H1 (cell line): Measurements from ENCODE around the gene PTPRT. TPM values are rescaled to one million over a fixed set of nuclear protein-coding genes. Genes with fewer than 3 reads are reported as not detected.

Source experiments
- CTCF ChIA-PET: fragments of 300-600 bp; sonication (Branson Sonifier 250); formaldehyde crosslinking; loops from one replicate; lab custom pipeline; 2021; ENCODE audit not compliant: partially characterized antibody; lab: Charles Lee
- POLR2A ChIA-PET: fragments of 300-600 bp; sonication (Branson Sonifier 250); formaldehyde crosslinking; loops from one replicate; lab custom pipeline; 2021; ENCODE audit warnings: inconsistent platforms; ENCODE audit not compliant: partially characterized antibody; lab: Charles Lee
- DNase-seq, 2 experiments: peaks; one replicate each; pipeline versions ENCODE4 v3.0.0 to v3.0.0-alpha.2; 2010 to 2022; ENCODE audit warnings: low spot score in 2 of 2, low read depth in 1 of 2, mixed read lengths in 1 of 2
- FAIRE-seq: peaks from 2 replicates; lab custom pipeline; 2011; peaks lifted over from hg19 to GRCh38; lab: Jason Lieb, UNC
- H2AFZ ChIP-seq: 2 replicates; pipeline ENCODE4 v1.8.1; 2012; ENCODE audit warnings: low read length, inconsistent platforms
- H2AK5ac ChIP-seq: 2 replicates; pipeline ENCODE4 v1.6.1; 2013; ENCODE audit warnings: low read depth, low read length
- H2BK120ac ChIP-seq: replicated peaks from 2 replicates; pipeline ENCODE3; 2013; ENCODE audit warnings: low read depth, low read length, inconsistent platforms
- H2BK12ac ChIP-seq: 2 replicates; pipeline ENCODE4 v1.6.1; 2013; ENCODE audit warnings: low read depth, low read length
- H2BK15ac ChIP-seq: 2 replicates; pipeline ENCODE4 v1.6.1; 2013; ENCODE audit warnings: low read length
- H2BK20ac ChIP-seq: 2 replicates; pipeline ENCODE4 v1.6.1; 2013; ENCODE audit warnings: low read length
- H2BK5ac ChIP-seq: 2 replicates; pipeline ENCODE4 v1.6.1; 2013; ENCODE audit warnings: low read depth, low read length
- H3K14ac ChIP-seq: 2 replicates; pipeline ENCODE4 v1.6.1; 2013; ENCODE audit warnings: inconsistent platforms; ENCODE audit not compliant: insufficient read length
- H3K18ac ChIP-seq: 2 replicates; pipeline ENCODE4 v1.6.1; 2013; ENCODE audit warnings: low read length; ENCODE audit errors: extremely low read depth
- H3K23ac ChIP-seq: 2 replicates; pipeline ENCODE4 v1.6.1; 2013; ENCODE audit warnings: inconsistent platforms; ENCODE audit not compliant: insufficient read length
- H3K23me2 ChIP-seq: 2 replicates; pipeline ENCODE4 v1.6.1; 2013; ENCODE audit warnings: low read depth, low read length
- H3K27ac ChIP-seq: 2 replicates; pipeline ENCODE4 v1.6.1; 2011; ENCODE audit warnings: low read depth, low read length, inconsistent platforms
- H3K27me3 ChIP-seq, 4 experiments: replicated peaks in 1 of 4; 1 replicate in 1 of 4; 2 replicates in 3 of 4; pipeline versions ENCODE4 v1.6.1 to v1.8.1; 2011 to 2013; ENCODE audit warnings: low read length in 3 of 4, mild to moderate bottlenecking in 3 of 4, inconsistent platforms in 2 of 4, mixed read lengths in 2 of 4, moderate library complexity in 1 of 4; ENCODE audit not compliant: control insufficient read depth in 3 of 4, insufficient read depth in 3 of 4; ENCODE audit errors: extremely low read depth in 1 of 4
- H3K36me3 ChIP-seq, 4 experiments: 2 replicates each; pipeline versions ENCODE4 v1.6.1 to v1.8.1; 2011 to 2013; ENCODE audit warnings: mild to moderate bottlenecking in 4 of 4, low read length in 3 of 4, moderate library complexity in 2 of 4, control low read depth in 1 of 4, inconsistent platforms in 1 of 4; ENCODE audit not compliant: insufficient read depth in 4 of 4, control insufficient read depth in 2 of 4
- H3K4ac ChIP-seq: replicated peaks from 2 replicates; pipeline ENCODE3; 2013; ENCODE audit warnings: low read length, low read depth, mixed read lengths, inconsistent platforms; ENCODE audit not compliant: insufficient read length
- H3K4me1 ChIP-seq, 4 experiments: replicated peaks in 1 of 4; 1 replicate in 1 of 4; 2 replicates in 3 of 4; pipeline versions ENCODE4 v1.6.1 to v1.8.1; 2011 to 2013; ENCODE audit warnings: low read length in 3 of 4, inconsistent platforms in 2 of 4, mixed read lengths in 1 of 4; ENCODE audit not compliant: insufficient read depth in 4 of 4, control insufficient read depth in 3 of 4
- H3K4me2 ChIP-seq, 2 experiments: 2 replicates each; pipeline versions ENCODE4 v1.6.1 to v1.8.1; 2011 to 2013; ENCODE audit warnings: low read depth in 2 of 2, low read length in 2 of 2, control low read depth in 1 of 2, inconsistent platforms in 1 of 2, mild to moderate bottlenecking in 1 of 2; ENCODE audit not compliant: insufficient read depth in 1 of 2
- H3K4me3 ChIP-seq, 4 experiments: fragments of 200-600, 300-600 bp in 1 of 4; sonication (generic), shearing (Covaris generic), sonication (Bioruptor Twin) in 1 of 4; 2 replicates each; pipeline versions ENCODE4 v1.5.1 to v1.8.1; 2011 to 2016; ENCODE audit warnings: low read length in 4 of 4, low read depth in 3 of 4, control low read depth in 2 of 4, inconsistent platforms in 2 of 4, mild to moderate bottlenecking in 2 of 4, mixed read lengths in 1 of 4, moderate library complexity in 1 of 4; ENCODE audit not compliant: insufficient read depth in 2 of 4; ENCODE audit errors: extremely low read depth in 1 of 4
- H3K56ac ChIP-seq: replicated peaks from 2 replicates; pipeline ENCODE3; 2013; ENCODE audit warnings: low read depth, mild to moderate bottlenecking, mixed read lengths, low read length, inconsistent platforms; ENCODE audit not compliant: insufficient read length
- H3K79me1 ChIP-seq: 2 replicates; pipeline ENCODE4 v1.6.1; 2013; ENCODE audit warnings: low read depth, low read length, control low read depth
- H3K79me2 ChIP-seq, 2 experiments: 2 replicates each; pipeline versions ENCODE4 v1.6.1 to v1.8.1; 2012 to 2013; ENCODE audit warnings: low read length in 2 of 2, mild to moderate bottlenecking in 2 of 2, inconsistent platforms in 1 of 2; ENCODE audit not compliant: insufficient read depth in 2 of 2, control insufficient read depth in 1 of 2
- H3K9ac ChIP-seq, 4 experiments: replicated peaks in 1 of 4; 1 replicate in 1 of 4; 2 replicates in 3 of 4; pipeline versions ENCODE4 v1.6.1 to v1.8.1; 2011 to 2013; ENCODE audit warnings: low read depth in 3 of 4, low read length in 3 of 4, control low read depth in 2 of 4, mild to moderate bottlenecking in 2 of 4, moderate library complexity in 2 of 4, inconsistent platforms in 1 of 4; ENCODE audit errors: extremely low read depth in 1 of 4
- H3K9me3 ChIP-seq, 2 experiments: 2 replicates each; pipeline versions ENCODE4 v1.6.1 to v1.8.1; 2012 to 2013; ENCODE audit warnings: mild to moderate bottlenecking in 2 of 2, moderate library complexity in 2 of 2, control low read depth in 1 of 2, inconsistent platforms in 1 of 2, low read depth in 1 of 2, low read length in 1 of 2, mixed read lengths in 1 of 2; ENCODE audit not compliant: insufficient read depth in 2 of 2
- H4K20me1 ChIP-seq, 2 experiments: replicated peaks in 1 of 2; 2 replicates each; pipeline versions ENCODE3 to v1.8.1; 2011 to 2013; ENCODE audit warnings: inconsistent platforms in 2 of 2, low read length in 2 of 2, mild to moderate bottlenecking in 1 of 2; ENCODE audit not compliant: insufficient read depth in 2 of 2, control insufficient read depth in 1 of 2
- H4K5ac ChIP-seq: 2 replicates; pipeline ENCODE4 v1.6.1; 2013; ENCODE audit warnings: low read length, low read depth, mixed read lengths, inconsistent platforms; ENCODE audit not compliant: insufficient read length
- H4K8ac ChIP-seq: 2 replicates; pipeline ENCODE4 v1.8.0; 2013; ENCODE audit warnings: mild to moderate bottlenecking, moderate library complexity, low read length, inconsistent platforms; ENCODE audit not compliant: insufficient read depth; ENCODE audit errors: extremely low read depth
- H4K91ac ChIP-seq: replicated peaks from 2 replicates; pipeline ENCODE3; 2013; ENCODE audit warnings: low read length, mixed read lengths, inconsistent platforms; ENCODE audit not compliant: insufficient read length
- BRCA1 ChIP-seq: IDR thresholded peaks from 2 replicates; pipeline ENCODE4 v1.6.1; 2012; ENCODE audit warnings: low read depth, low read length, improper control_type of control experiment
- EP300 ChIP-seq, 2 experiments: IDR thresholded peaks; 1 replicate in 1 of 2; 2 replicates in 1 of 2; pipeline ENCODE4 v1.6.1; 2011 to 2012; ENCODE audit warnings: low read depth in 2 of 2, low read length in 2 of 2, mild to moderate bottlenecking in 2 of 2, borderline replicate concordance in 1 of 2, inconsistent platforms in 1 of 2, moderate library complexity in 1 of 2
- FOSL1 ChIP-seq: IDR thresholded peaks from 2 replicates; pipeline ENCODE4 v1.6.1; 2011; ENCODE audit warnings: mild to moderate bottlenecking, low read depth, low read length, moderate library complexity; ENCODE audit not compliant: insufficient read depth
- HDAC6 ChIP-seq: IDR thresholded peaks from one replicate; pipeline ENCODE4 v1.7.1; 2012; ENCODE audit warnings: low read depth, mild to moderate bottlenecking, inconsistent platforms, low read length, moderate library complexity
- JUND ChIP-seq: IDR thresholded peaks from 2 replicates; pipeline ENCODE4 v1.6.1; 2011; ENCODE audit warnings: mild to moderate bottlenecking, improper control_type of control experiment, low read length
- MAFK ChIP-seq: IDR thresholded peaks from 2 replicates; pipeline ENCODE4 v1.6.1; 2012; ENCODE audit warnings: low read depth, mild to moderate bottlenecking, improper control_type of control experiment, low read length
- NANOG ChIP-seq: IDR thresholded peaks from 2 replicates; pipeline ENCODE4 v1.6.1; 2011; ENCODE audit warnings: low read length, low read depth, mild to moderate bottlenecking, inconsistent platforms; ENCODE audit not compliant: insufficient read depth, poor library complexity, severe bottlenecking
- PHF8 ChIP-seq: fragments of 200-600 bp; sonication (generic); conservative IDR thresholded peaks from 2 replicates; pipeline ENCODE4 v1.7.1; 2012; ENCODE audit warnings: low read depth, mild to moderate bottlenecking, inconsistent platforms, low read length, moderate library complexity
- POLR2AphosphoS5 ChIP-seq: IDR thresholded peaks from 2 replicates; pipeline ENCODE4 v1.6.1; 2011; ENCODE audit warnings: low read depth, low read length
- RFX5 ChIP-seq: IDR thresholded peaks from 2 replicates; pipeline ENCODE4 v1.6.1; 2011; ENCODE audit warnings: low read depth, low read length, improper control_type of control experiment, borderline replicate concordance
- SIX5 ChIP-seq: IDR thresholded peaks from 2 replicates; pipeline ENCODE4 v1.6.1; 2011; ENCODE audit warnings: mild to moderate bottlenecking, low read depth, low read length
- SRF ChIP-seq: IDR thresholded peaks from 2 replicates; pipeline ENCODE4 v1.6.1; 2011; ENCODE audit warnings: mild to moderate bottlenecking, low read depth, low read length, moderate library complexity
- SUZ12 ChIP-seq: fragments of 200-600 bp; sonication (generic); IDR thresholded peaks from 2 replicates; pipeline ENCODE4 v1.6.1; 2012; ENCODE audit warnings: mild to moderate bottlenecking, inconsistent platforms, low read length, moderate library complexity, mixed read lengths
- WGBS, 2 experiments: shearing (Covaris generic) in 1 of 2; methylation state at CpG; one replicate each; pipeline versions ENCODE4 v1.1.6 to v1.1.7; 2013 to 2015; ENCODE audit warnings: low lambda C conversion rate in 2 of 2, mixed read lengths in 2 of 2, inconsistent platforms in 1 of 2, low coverage in 1 of 2, missing lambda C conversion rate in 1 of 2; ENCODE audit not compliant: insufficient replicate concordance in 2 of 2, insufficient coverage in 1 of 2, insufficient read length in 1 of 2; ENCODE audit errors: extremely low coverage in 1 of 2, missing lambda C conversion rate in 1 of 2; 5-methylcytosine and 5-hydroxymethylcytosine counted together
- polyA plus RNA-seq, 7 experiments: library from polyadenylated mRNA; depleted of rRNA in 3 of 7; stranded (reverse) in 5 of 7; unstranded in 2 of 7; fragments of >200 nt in 5 of 7; fragments of 200-250 nt in 2 of 7; gene quantifications; 1 replicate in 5 of 7; 2 replicates in 1 of 7; 4 replicates in 1 of 7; pipeline versions ENCODE4 v1.2.1 to v1.2.3, GENCODE V29; 2011 to 2013; ENCODE audit warnings: missing spikeins in 2 of 7, mixed read lengths in 2 of 7
- total RNA-seq: library from RNA; stranded (reverse); fragmentation: NEBNext Ultra II Directional; extraction: Animal tissue kit (Norgen Biotek cat#: 25700); gene quantifications from 2 replicates; pipeline ENCODE4 v1.2.1, GENCODE V29; 2021

The PTPRT gene
- total and polyA plus RNA-seq, 2 of the 8 experiments (the other 6 are each of a cell fraction or from before 2014, with no cell fraction given): 0.33 to 1.8 TPM

GRCh38 chr20:42276718-42277602 is 912.7 kb downstream of the PTPRT start:
- Histone ChIP-seq H4K8ac (no peak overlapping the region), H3K9ac (no peak overlapping the region), H3K23me2 (no peaks in the 10 kb centered on the region; the same call in 1 of the 2 replicates), H4K91ac (no peak overlapping the region), H3K4me1 (peaks cover 0 to 2% (median 0%) of the 10 kb centered on the region in 4 experiments; a peak in 4 of 7 replicates), H3K79me1 (no peaks in the 10 kb centered on the region), H2AFZ (no peak overlapping the region), H4K5ac (no peak overlapping the region), H4K20me1 (no peaks in the 10 kb centered on the region)
- CTCF ChIA-PET: no interaction called here
- no peak for TF ChIP-seq SUZ12
- no peak for TF ChIP-seq SRF
- TF ChIP-seq HDAC6: no peak
- TF ChIP-seq EP300 (IDR thresholded peaks at IDR 0.05; ENCODE audit: borderline replicate concordance in 1 of 2, low read depth in 2 of 2, low read length in 2 of 2): no peak
- no peak for TF ChIP-seq SIX5
- TF ChIP-seq FOSL1: no peak
- no peak for TF ChIP-seq JUND
- TF ChIP-seq RFX5: no peak
- no peak for TF ChIP-seq PHF8
- no peak for TF ChIP-seq MAFK
- TF ChIP-seq NANOG: no peak
- no peak for TF ChIP-seq POLR2AphosphoS5
- no peak for TF ChIP-seq BRCA1
- TF ChIP-seq, all 59 proteins: peak for 0
- Histone ChIP-seq H2BK20ac (no peak overlapping the region), H2AK5ac (no peak overlapping the region), H3K56ac (no peak overlapping the region), H3K27ac (no peak overlapping the region), H3K18ac (no peak overlapping the region), H3K4ac (no peak overlapping the region), H3K23ac (no peak overlapping the region), H2BK12ac (no peak overlapping the region), H3K4me3 (no peak overlapping the region), H3K79me2 (no peaks in the 10 kb centered on the region), H3K9me3 (no peaks in the 10 kb centered on the region), H3K4me2 (no peak overlapping the region), H2BK15ac (no peak overlapping the region), H2BK120ac (no peak overlapping the region), H3K27me3 (no peaks in the 10 kb centered on the region), H2BK5ac (no peak overlapping the region), H3K36me3 (no peaks in the 10 kb centered on the region), H3K14ac (no peak overlapping the region)
- WGBS, 2 experiments: 89% methylated on average over 10 of the region's 10 CpGs; no CpG with 5 or more reads in 1 of the 2 experiments
- DNase-seq: no peak
- FAIRE-seq: no peak
- POLR2A ChIA-PET: no interaction called here
